ENCODE results near the gene RSU1.
"Not testable (repeated sequence)": the region's sequence is repeated elsewhere in the genome, so short reads cannot be mapped to it uniquely, and the experiment has no call there.

Gene RSU1

GRCh38 chr10:16765509-16766375 lies 51.5 kb downstream of the RSU1 start:
- H3K36me3 ChIP-seq (ENCODE audit: control insufficient read depth, insufficient read depth, low read length), result peaks cover 2% of the 10 kb centered on the region; the same call in 1 of the 2 replicates
- no peaks in the 10 kb centered on the region for H3K27me3 ChIP-seq (ENCODE audit: control insufficient read depth, insufficient read depth, low read length)
- no peaks in the 10 kb centered on the region for H3K4me1 ChIP-seq (ENCODE audit: control insufficient read depth, insufficient read depth, low read length)
- H3K9me3 ChIP-seq (ENCODE audit: control insufficient read depth, insufficient read depth, low read length), result no peaks in the 10 kb centered on the region
- no peak overlapping the region for H3K4me3 ChIP-seq (ENCODE audit: low read depth, low read length)
- H3K27ac ChIP-seq (ENCODE audit: low read depth, low read length), result no peak overlapping the region
- no peak overlapping the region for H3K9ac ChIP-seq (ENCODE audit: low read depth, low read length)

- Histone ChIP-seq H3K4me3 (ENCODE audit: low read depth, low read length) (no peak overlapping the region), H3K27me3 (ENCODE audit: control insufficient read depth, insufficient read depth, low read length) (no peaks in the 10 kb centered on the region), H3K4me1 (ENCODE audit: control insufficient read depth, insufficient read depth, low read length) (no peaks in the 10 kb centered on the region), H3K9ac (ENCODE audit: low read depth, low read length) (no peak overlapping the region), H3K9me3 (ENCODE audit: control insufficient read depth, insufficient read depth, low read length) (no peaks in the 10 kb centered on the region), H3K36me3 (ENCODE audit: control insufficient read depth, insufficient read depth, low read length) (peaks cover 2% of the 10 kb centered on the region), H3K27ac (ENCODE audit: low read depth, low read length) (no peak overlapping the region)
These were observed 55.9 kb downstream of the RSU1 start for GRCh38 chr10:16761300-16761699.

- no peaks in the 10 kb centered on the region for H3K4me1 ChIP-seq (ENCODE audit: control insufficient read depth, insufficient read depth, low read length)
These were observed 60.5 kb downstream of the RSU1 start for GRCh38 chr10:16756561-16757221.

GRCh38 chr10:16754765-16755164 lies 62.5 kb downstream of the RSU1 start:
- H3K36me3 ChIP-seq (ENCODE audit: control insufficient read depth, insufficient read depth, low read length), result peaks cover 15% of the 10 kb centered on the region
- no peaks in the 10 kb centered on the region for H3K27me3 ChIP-seq (ENCODE audit: control insufficient read depth, insufficient read depth, low read length)
- H3K4me3 ChIP-seq (ENCODE audit: low read depth, low read length), result no peak overlapping the region
- no peaks in the 10 kb centered on the region for H3K4me1 ChIP-seq (ENCODE audit: control insufficient read depth, insufficient read depth, low read length)
- no peak overlapping the region for H3K27ac ChIP-seq (ENCODE audit: low read depth, low read length)
- no peaks in the 10 kb centered on the region for H3K9me3 ChIP-seq (ENCODE audit: control insufficient read depth, insufficient read depth, low read length)
- no peak overlapping the region for H3K9ac ChIP-seq (ENCODE audit: low read depth, low read length)

More at GRCh38 chr10:16756561-16757221, 60.5 kb downstream of the RSU1 start:
- H3K27me3 ChIP-seq (ENCODE audit: control insufficient read depth, insufficient read depth, low read length), result no peaks in the 10 kb centered on the region
- H3K4me3 ChIP-seq (ENCODE audit: low read depth, low read length), result no peak overlapping the region
- peaks cover 8% of the 10 kb centered on the region for H3K36me3 ChIP-seq (ENCODE audit: control insufficient read depth, insufficient read depth, low read length)
- no peak overlapping the region for H3K9ac ChIP-seq (ENCODE audit: low read depth, low read length)
- no peaks in the 10 kb centered on the region for H3K9me3 ChIP-seq (ENCODE audit: control insufficient read depth, insufficient read depth, low read length)
- no peak overlapping the region for H3K27ac ChIP-seq (ENCODE audit: low read depth, low read length)

- not testable (repeated sequence) for H3K27ac ChIP-seq (ENCODE audit: low read depth, low read length); H3K9ac ChIP-seq (ENCODE audit: low read depth, low read length); H3K4me3 ChIP-seq (ENCODE audit: low read depth, low read length); H3K4me1 ChIP-seq (ENCODE audit: control insufficient read depth, insufficient read depth, low read length); H3K9me3 ChIP-seq (ENCODE audit: control insufficient read depth, insufficient read depth, low read length); H3K27me3 ChIP-seq (ENCODE audit: control insufficient read depth, insufficient read depth, low read length)
- H3K36me3 ChIP-seq (ENCODE audit: control insufficient read depth, insufficient read depth, low read length), result peaks cover 15% of the 10 kb centered on the region
These were observed 64.4 kb downstream of the RSU1 start for GRCh38 chr10:16752849-16753248.

GRCh38 chr10:16752099-16752498 lies 65.1 kb downstream of the RSU1 start:
- Histone ChIP-seq H3K27ac (ENCODE audit: low read depth, low read length) (no peak overlapping the region), H3K9ac (ENCODE audit: low read depth, low read length) (no peak overlapping the region), H3K4me1 (ENCODE audit: control insufficient read depth, insufficient read depth, low read length) (no peaks in the 10 kb centered on the region), H3K36me3 (ENCODE audit: control insufficient read depth, insufficient read depth, low read length) (peaks cover 15% of the 10 kb centered on the region), H3K9me3 (ENCODE audit: control insufficient read depth, insufficient read depth, low read length) (no peaks in the 10 kb centered on the region), H3K27me3 (ENCODE audit: control insufficient read depth, insufficient read depth, low read length) (no peaks in the 10 kb centered on the region), H3K4me3 (ENCODE audit: low read depth, low read length) (no peak overlapping the region)

GRCh38 chr10:16751244-16751643 lies 66.0 kb downstream of the RSU1 start:
- peaks cover 15% of the 10 kb centered on the region for H3K36me3 ChIP-seq (ENCODE audit: control insufficient read depth, insufficient read depth, low read length)
- no peak overlapping the region for H3K27ac ChIP-seq (ENCODE audit: low read depth, low read length)
- H3K27me3 ChIP-seq (ENCODE audit: control insufficient read depth, insufficient read depth, low read length), result no peaks in the 10 kb centered on the region
- H3K4me1 ChIP-seq (ENCODE audit: control insufficient read depth, insufficient read depth, low read length), result no peaks in the 10 kb centered on the region
- H3K9ac ChIP-seq (ENCODE audit: low read depth, low read length), result no peak overlapping the region
- H3K4me3 ChIP-seq (ENCODE audit: low read depth, low read length), result no peak overlapping the region
- H3K9me3 ChIP-seq (ENCODE audit: control insufficient read depth, insufficient read depth, low read length), result no peaks in the 10 kb centered on the region

GRCh38 chr10:16750461-16750860 lies 66.8 kb downstream of the RSU1 start:
- H3K4me1 ChIP-seq (ENCODE audit: control insufficient read depth, insufficient read depth, low read length), result no peaks in the 10 kb centered on the region
- no peak overlapping the region for H3K9ac ChIP-seq (ENCODE audit: low read depth, low read length)
- H3K4me3 ChIP-seq (ENCODE audit: low read depth, low read length), result no peak overlapping the region
- H3K9me3 ChIP-seq (ENCODE audit: control insufficient read depth, insufficient read depth, low read length), result no peaks in the 10 kb centered on the region
- no peaks in the 10 kb centered on the region for H3K27me3 ChIP-seq (ENCODE audit: control insufficient read depth, insufficient read depth, low read length)
- H3K36me3 ChIP-seq (ENCODE audit: control insufficient read depth, insufficient read depth, low read length), result peaks cover 15% of the 10 kb centered on the region
- no peak overlapping the region for H3K27ac ChIP-seq (ENCODE audit: low read depth, low read length)

GRCh38 chr10:16748749-16749148 lies 68.5 kb downstream of the RSU1 start:
- Histone ChIP-seq H3K36me3 (ENCODE audit: control insufficient read depth, insufficient read depth, low read length) (peaks cover 15% of the 10 kb centered on the region), H3K27me3 (ENCODE audit: control insufficient read depth, insufficient read depth, low read length) (no peaks in the 10 kb centered on the region), H3K27ac (ENCODE audit: low read depth, low read length) (no peak overlapping the region), H3K4me3 (ENCODE audit: low read depth, low read length) (no peak overlapping the region), H3K9me3 (ENCODE audit: control insufficient read depth, insufficient read depth, low read length) (no peaks in the 10 kb centered on the region), H3K9ac (ENCODE audit: low read depth, low read length) (no peak overlapping the region), H3K4me1 (ENCODE audit: control insufficient read depth, insufficient read depth, low read length) (no peaks in the 10 kb centered on the region)

GRCh38 chr10:16746856-16747255 lies 70.4 kb downstream of the RSU1 start:
- no peaks in the 10 kb centered on the region for H3K9me3 ChIP-seq (ENCODE audit: control insufficient read depth, insufficient read depth, low read length)
- no peak overlapping the region for H3K4me3 ChIP-seq (ENCODE audit: low read depth, low read length)
- H3K27me3 ChIP-seq (ENCODE audit: control insufficient read depth, insufficient read depth, low read length), result no peaks in the 10 kb centered on the region
- H3K27ac ChIP-seq (ENCODE audit: low read depth, low read length), result no peak overlapping the region
- H3K4me1 ChIP-seq (ENCODE audit: control insufficient read depth, insufficient read depth, low read length), result no peaks in the 10 kb centered on the region
- H3K36me3 ChIP-seq (ENCODE audit: control insufficient read depth, insufficient read depth, low read length), result peaks cover 9% of the 10 kb centered on the region
- H3K9ac ChIP-seq (ENCODE audit: low read depth, low read length), result no peak overlapping the region

- Histone ChIP-seq H3K9me3 (ENCODE audit: control insufficient read depth, insufficient read depth, low read length) (no peaks in the 10 kb centered on the region), H3K27me3 (ENCODE audit: control insufficient read depth, insufficient read depth, low read length) (no peaks in the 10 kb centered on the region), H3K27ac (ENCODE audit: low read depth, low read length) (no peak overlapping the region), H3K9ac (ENCODE audit: low read depth, low read length) (no peak overlapping the region), H3K4me1 (ENCODE audit: control insufficient read depth, insufficient read depth, low read length) (no peaks in the 10 kb centered on the region), H3K4me3 (ENCODE audit: low read depth, low read length) (no peak overlapping the region), H3K36me3 (ENCODE audit: control insufficient read depth, insufficient read depth, low read length) (no peaks in the 10 kb centered on the region)
These were observed 72.2 kb downstream of the RSU1 start for GRCh38 chr10:16745061-16745460.

Measured in HUES48 (cell line).